IMR-90 (cell line): ENCODE results near the gene TMED6. TPM values are rescaled to one million over a fixed set of nuclear protein-coding genes. Genes with fewer than 3 reads are reported as not detected.
A peak's percentile ranks its signal among the peaks of the same experiment; 100 is the strongest.

Experiments
- ATAC-seq: fragments of 200-7000 bp; cut with Tn5 transposase; 2 replicates; pipeline ENCODE4 v1.9.1; 2020; ENCODE audit warnings: low read depth, mild to moderate bottlenecking, moderate library complexity
- BruUV-seq: library from RNA; stranded (reverse); fragments of 400-500 nt; replicated peaks from 2 replicates; lab custom pipeline; 2021; lab: Mats Ljungman, UMichigan
- CTCF ChIA-PET: fragments of 300-600 bp; formaldehyde crosslinking; extraction: SDS; loops from one replicate; lab custom pipeline; 2021; ENCODE audit warnings: antibody characterized with exemption; lab: Yijun Ruan, JAX
- POLR2A ChIA-PET: fragments of 300-600 bp; sonication (Branson Sonifier 250); formaldehyde crosslinking; loops from one replicate; lab custom pipeline; 2022; ENCODE audit warnings: antibody characterized with exemption; ENCODE audit not compliant: unreplicated experiment; lab: Charles Lee
- DNase-seq: peaks from one replicate; pipeline ENCODE4 v3.0.0; 2013
- H2AFZ ChIP-seq: replicated peaks from 2 replicates; pipeline ENCODE3; 2013; ENCODE audit warnings: low read length, mild to moderate bottlenecking; ENCODE audit not compliant: poor library complexity
- H2AK5ac ChIP-seq: 2 replicates; pipeline ENCODE4 v1.6.1; 2013; ENCODE audit warnings: low read depth, low read length, inconsistent platforms
- H2AK9ac ChIP-seq: replicated peaks from 2 replicates; pipeline ENCODE3; 2013; ENCODE audit warnings: mild to moderate bottlenecking, low read depth, low read length, moderate library complexity; ENCODE audit not compliant: poor library complexity
- H2BK120ac ChIP-seq: 2 replicates; pipeline ENCODE4 v1.6.1; 2013; ENCODE audit warnings: low read depth, low read length, inconsistent platforms
- H2BK15ac ChIP-seq: 3 replicates; pipeline ENCODE4 v1.6.1; 2013; ENCODE audit warnings: low read depth, low read length, inconsistent platforms
- H2BK20ac ChIP-seq: 2 replicates; pipeline ENCODE4 v1.6.1; 2013; ENCODE audit warnings: low read depth, mild to moderate bottlenecking, inconsistent platforms, low read length, moderate library complexity
- H2BK5ac ChIP-seq: 2 replicates; pipeline ENCODE4 v1.6.1; 2013; ENCODE audit warnings: mild to moderate bottlenecking, low read depth, low read length, inconsistent platforms; ENCODE audit not compliant: poor library complexity, severe bottlenecking
- H3K14ac ChIP-seq: replicated peaks from 2 replicates; pipeline ENCODE4 v1.6.1; 2013; ENCODE audit warnings: low read depth, low read length, inconsistent platforms
- H3K18ac ChIP-seq: 2 replicates; pipeline ENCODE4 v1.6.1; 2013; ENCODE audit warnings: low read depth, low read length, control low read depth
- H3K23ac ChIP-seq: 2 replicates; pipeline ENCODE4 v1.6.1; 2013; ENCODE audit warnings: low read depth, low read length, inconsistent platforms
- H3K27ac ChIP-seq: 2 replicates; pipeline ENCODE4 v1.5.1; 2013; ENCODE audit warnings: mild to moderate bottlenecking, control low read depth, low read length; ENCODE audit not compliant: insufficient read depth
- H3K27me3 ChIP-seq: 2 replicates; pipeline ENCODE4 v1.6.1; 2013; ENCODE audit warnings: low read length; ENCODE audit not compliant: control insufficient read depth, insufficient read depth
- H3K36me3 ChIP-seq: 2 replicates; pipeline ENCODE4 v1.6.1; 2013; ENCODE audit warnings: low read length, mixed read lengths; ENCODE audit not compliant: control insufficient read depth, insufficient read depth
- H3K4ac ChIP-seq: 2 replicates; pipeline ENCODE4 v1.6.1; 2013; ENCODE audit warnings: low read depth, low read length, inconsistent platforms
- H3K4me1 ChIP-seq: 2 replicates; pipeline ENCODE4 v1.6.1; 2013; ENCODE audit warnings: low read length, mixed read lengths; ENCODE audit not compliant: control insufficient read depth, insufficient read depth
- H3K4me2 ChIP-seq: 2 replicates; pipeline ENCODE4 v1.6.1; 2013; ENCODE audit warnings: low read depth, mild to moderate bottlenecking, control low read depth, low read length, moderate library complexity
- H3K4me3 ChIP-seq: 2 replicates; pipeline ENCODE4 v1.5.1; 2013; ENCODE audit warnings: low read depth, mild to moderate bottlenecking, control low read depth, low read length, moderate library complexity; ENCODE audit not compliant: insufficient read depth
- H3K56ac ChIP-seq: 2 replicates; pipeline ENCODE4 v1.6.1; 2013; ENCODE audit warnings: low read length, inconsistent platforms; ENCODE audit not compliant: insufficient read depth; ENCODE audit errors: extremely low read depth
- H3K79me1 ChIP-seq, 2 experiments: 2 replicates each; pipeline ENCODE4 v1.6.1; 2013; ENCODE audit warnings: low read length in 2 of 2, inconsistent platforms in 1 of 2, low read depth in 1 of 2
- H3K9ac ChIP-seq: 2 replicates; pipeline ENCODE4 v1.6.1; 2013; ENCODE audit warnings: low read depth, low read length, control low read depth
- H3K9me1 ChIP-seq: 2 replicates; pipeline ENCODE4 v1.6.1; 2013; ENCODE audit warnings: low read length, inconsistent platforms; ENCODE audit not compliant: insufficient read depth
- H3K9me3 ChIP-seq: 2 replicates; pipeline ENCODE4 v1.6.1; 2013; ENCODE audit warnings: low read length; ENCODE audit not compliant: control insufficient read depth, insufficient read depth
- H4K20me1 ChIP-seq: 2 replicates; pipeline ENCODE4 v1.6.1; 2013; ENCODE audit warnings: low read length, inconsistent platforms; ENCODE audit not compliant: insufficient read depth
- H4K5ac ChIP-seq: 2 replicates; pipeline ENCODE4 v1.6.1; 2013; ENCODE audit warnings: mild to moderate bottlenecking, low read depth, low read length, control low read depth
- H4K8ac ChIP-seq, 2 experiments: 2 replicates each; pipeline ENCODE4 v1.6.1; 2013; ENCODE audit warnings: low read depth in 2 of 2, low read length in 2 of 2, control low read depth in 1 of 2, inconsistent platforms in 1 of 2
- H4K91ac ChIP-seq: 2 replicates; pipeline ENCODE4 v1.6.1; 2013; ENCODE audit warnings: low read depth, low read length, inconsistent platforms; ENCODE audit not compliant: insufficient read depth
- BHLHE40 ChIP-seq: fragments of 150-350 bp; IDR thresholded peaks from 2 replicates; pipeline ENCODE4 v1.6.1; 2016; ENCODE audit warnings: mild to moderate bottlenecking, low read depth, low read length
- CEBPB ChIP-seq: IDR thresholded peaks from 2 replicates; pipeline ENCODE4 v1.6.1; 2012; ENCODE audit warnings: low read depth, low read length, improper control_type of control experiment
- CHD1 ChIP-seq: IDR thresholded peaks from 2 replicates; pipeline ENCODE4 v1.6.1; 2012; ENCODE audit warnings: low read depth, low read length, improper control_type of control experiment
- FOS ChIP-seq: fragments of 150-350 bp; IDR thresholded peaks from 2 replicates; pipeline ENCODE4 v1.6.1; 2016; ENCODE audit warnings: low read depth, low read length
- MAZ ChIP-seq: IDR thresholded peaks from 2 replicates; pipeline ENCODE4 v1.6.1; 2012; ENCODE audit warnings: low read depth, mild to moderate bottlenecking, low read length, improper control_type of control experiment, moderate library complexity, borderline replicate concordance
- MXI1 ChIP-seq: IDR thresholded peaks from 2 replicates; pipeline ENCODE4 v1.6.1; 2012; ENCODE audit warnings: low read depth, mild to moderate bottlenecking, low read length, moderate library complexity, borderline replicate concordance
- NFE2L2 ChIP-seq: fragments of 150-350 bp; IDR thresholded peaks from 2 replicates; pipeline ENCODE4 v1.6.1; 2016; ENCODE audit warnings: low read depth, mild to moderate bottlenecking, low read length
- POLR2A ChIP-seq: IDR thresholded peaks from 2 replicates; pipeline ENCODE4 v1.6.1; 2012; ENCODE audit warnings: mild to moderate bottlenecking, low read depth, low read length
- RAD21 ChIP-seq: IDR thresholded peaks from 2 replicates; pipeline ENCODE4 v1.6.1; 2012; ENCODE audit warnings: low read length, improper control_type of control experiment
- RCOR1 ChIP-seq: IDR thresholded peaks from 2 replicates; pipeline ENCODE4 v1.6.1; 2012; ENCODE audit warnings: mild to moderate bottlenecking, low read length, improper control_type of control experiment; ENCODE audit not compliant: insufficient replicate concordance
- RFX5 ChIP-seq: IDR thresholded peaks from 2 replicates; pipeline ENCODE4 v1.8.0; 2012; ENCODE audit warnings: low read depth, mild to moderate bottlenecking, low read length, moderate library complexity
- SMC3 ChIP-seq: fragments of 150-350 bp; IDR thresholded peaks from 2 replicates; pipeline ENCODE4 v1.6.1; 2016; ENCODE audit warnings: low read depth, mild to moderate bottlenecking, antibody characterized with exemption, low read length, moderate library complexity
- WGBS, 2 experiments: methylation state at CpG; one replicate each; pipeline versions ENCODE4 v1.1.5 to v1.1.7; 2013; ENCODE audit warnings: missing lambda C conversion rate in 2 of 2; ENCODE audit not compliant: insufficient read length in 1 of 2; ENCODE audit errors: extremely low coverage in 2 of 2; 5-methylcytosine and 5-hydroxymethylcytosine counted together
- dilution Hi-C: fragments of 300-500 bp; cut with HindIII; formaldehyde crosslinking; loops from one replicate; pipeline ENCODE4 v1.14.3; 2018; ENCODE audit warnings: low sequenced_read_pairs; ENCODE audit not compliant: unreplicated experiment
- in situ Hi-C: fragments of 300-500 bp; cut with MboI; formaldehyde crosslinking; loops from 3 replicates; pipeline ENCODE4 v1.14.3; 2019; ENCODE audit warnings: low sequenced_read_pairs, inconsistent platforms, mixed read lengths
- intact Hi-C: fragments of 100-400 bp; cut with micrococcal nuclease; formaldehyde crosslinking; loops from 2 replicates; pipeline ENCODE4 v1.10.0; 2022
- polyA plus RNA-seq, 3 experiments: library from polyadenylated mRNA; depleted of rRNA; stranded (reverse); fragments of >200 nt; gene quantifications; 2 replicates each; pipeline ENCODE4 v1.2.3, GENCODE V29; 2012; ENCODE audit warnings: low replicate concordance in 1 of 3
- total RNA-seq: library from RNA; depleted of rRNA; stranded (reverse); fragments of >200 nt; gene quantifications from 2 replicates; pipeline ENCODE4 v1.2.3, GENCODE V29; 2012
- TF ChIP-seq, protein P1 (sequence below): conservative IDR thresholded peaks from 2 replicates; pipeline ENCODE4 v1.5.1; 2012; ENCODE audit warnings: mild to moderate bottlenecking, low read depth, low read length, improper control_type of control experiment
- TF ChIP-seq, protein P2 (sequence below): fragments of 150-350 bp; IDR thresholded peaks from 2 replicates; pipeline ENCODE4 v1.6.1; 2016; ENCODE audit warnings: low read depth, mild to moderate bottlenecking, low read length, moderate library complexity, borderline replicate concordance
- TF ChIP-seq, protein P3 (sequence below): fragments of 150-350 bp; IDR thresholded peaks from 2 replicates; pipeline ENCODE4 v1.6.1; 2017; ENCODE audit warnings: mild to moderate bottlenecking, antibody characterized with exemption, low read length, low read depth

Gene TMED6
- total and polyA plus RNA-seq, 2 of the 4 experiments (the other 2 are of a cell fraction), result 0.10 TPM; not detected in 1

DNA sequence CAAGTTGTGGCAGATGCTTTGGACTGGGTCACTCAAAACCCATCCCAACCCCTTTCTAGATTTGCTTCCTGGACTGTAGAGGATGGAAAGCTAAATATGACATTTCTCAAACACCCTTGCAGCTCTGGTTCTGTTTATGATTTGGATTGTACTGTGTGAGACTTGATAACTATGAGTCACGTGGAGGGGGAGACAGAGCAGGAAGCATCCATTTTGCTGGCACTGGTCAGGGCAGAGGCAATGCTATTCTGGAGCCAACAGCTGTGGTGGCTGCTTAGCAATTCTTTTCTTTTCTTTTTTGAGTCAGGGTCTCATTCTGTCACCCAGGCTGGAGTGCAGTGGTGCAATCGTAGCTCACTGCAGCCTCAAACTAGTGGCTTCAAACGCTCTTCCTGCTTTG, 47.8 kb upstream of the TMED6 start:
- Histone ChIP-seq H2BK120ac (peak overlapping the region; percentile 60; the same call in 1 of the 2 replicates), H4K5ac (no peak overlapping the region; the same call in 1 of the 2 replicates), H3K36me3 (no peaks in the 10 kb centered on the region), H3K79me1 (peaks cover 0 to 14% of the 10 kb centered on the region in 2 experiments; a peak in 1 of 4 replicates), H3K27ac (0 out of 2 replicates have a peak overlapping the region, but pooled peaks have one; percentile 12), H4K8ac (peak overlapping the region in 1 of 2 experiments; percentile 53; a peak in 2 of 4 replicates), H2AK5ac (peak overlapping the region; percentile 79; the same call in 1 of the 2 replicates), H2BK20ac (peak overlapping the region; percentile 41), H3K9me1 (peaks cover 7% of the 10 kb centered on the region; the same call in 1 of the 2 replicates), H3K23ac (0 out of 2 replicates have a peak overlapping the region, but pooled peaks have one; percentile 6), H3K14ac (peak overlapping the region; percentile 18), H4K91ac (no peak overlapping the region), H3K4me2 (no peak overlapping the region), H3K4me1 (peaks cover 15% of the 10 kb centered on the region), H3K27me3 (no peaks in the 10 kb centered on the region; the same call in 1 of the 2 replicates), H2AK9ac (no peak overlapping the region), H3K18ac (no peak overlapping the region), H4K20me1 (peaks cover 5% of the 10 kb centered on the region; the same call in 1 of the 2 replicates), H2AFZ (peak overlapping the region; percentile 67), H3K4me3 (no peak overlapping the region), H2BK15ac (no peak overlapping the region; the same call in 2 of the 3 replicates), H3K9ac (no peak overlapping the region), H3K9me3 (no peaks in the 10 kb centered on the region), H2BK5ac (no peak overlapping the region), H3K4ac (peak overlapping the region; percentile 66), H3K56ac (no peak overlapping the region)
- dilution Hi-C loops (no loop called here), in situ Hi-C loops (loop anchor here (5.0 to 10.0 kb wide), 2 partner anchors 285 to 353 kb away; partner anchors contain the start of gene NOB1), intact Hi-C loops (loop anchor here (2.0 to 5.0 kb wide), 3 partner anchors 25 to 293 kb away; partner anchors contain the start of gene CYB5B)
- no TSS peak for BruUV-seq
- DNase-seq (peak; percentile 74), ATAC-seq (peak; percentile 56)
- ChIA-PET POLR2A (no interaction called here), CTCF (interaction anchor here (1.2 kb wide), 1 partner anchor 43 kb away, joined by 4 read pairs; no protein-coding TSS in a partner anchor)
- WGBS, 2 experiments, result 0% methylated on average over 1 of the region's 3 CpGs; no CpG with 5 or more reads in 1 of the 2 experiments
- TF ChIP-seq MXI1 (no peak), SMC3 (no peak), BHLHE40 (peak; percentile 70), CHD1 (no peak), CEBPB (no peak), RAD21 (no peak), RFX5 (no peak), POLR2A (no peak), NFE2L2 (no peak), FOS (peak; percentile 40; the same call in 1 of the 2 replicates), RCOR1 (no peak), MAZ (no peak)
- TF ChIP-seq, protein P1, sequence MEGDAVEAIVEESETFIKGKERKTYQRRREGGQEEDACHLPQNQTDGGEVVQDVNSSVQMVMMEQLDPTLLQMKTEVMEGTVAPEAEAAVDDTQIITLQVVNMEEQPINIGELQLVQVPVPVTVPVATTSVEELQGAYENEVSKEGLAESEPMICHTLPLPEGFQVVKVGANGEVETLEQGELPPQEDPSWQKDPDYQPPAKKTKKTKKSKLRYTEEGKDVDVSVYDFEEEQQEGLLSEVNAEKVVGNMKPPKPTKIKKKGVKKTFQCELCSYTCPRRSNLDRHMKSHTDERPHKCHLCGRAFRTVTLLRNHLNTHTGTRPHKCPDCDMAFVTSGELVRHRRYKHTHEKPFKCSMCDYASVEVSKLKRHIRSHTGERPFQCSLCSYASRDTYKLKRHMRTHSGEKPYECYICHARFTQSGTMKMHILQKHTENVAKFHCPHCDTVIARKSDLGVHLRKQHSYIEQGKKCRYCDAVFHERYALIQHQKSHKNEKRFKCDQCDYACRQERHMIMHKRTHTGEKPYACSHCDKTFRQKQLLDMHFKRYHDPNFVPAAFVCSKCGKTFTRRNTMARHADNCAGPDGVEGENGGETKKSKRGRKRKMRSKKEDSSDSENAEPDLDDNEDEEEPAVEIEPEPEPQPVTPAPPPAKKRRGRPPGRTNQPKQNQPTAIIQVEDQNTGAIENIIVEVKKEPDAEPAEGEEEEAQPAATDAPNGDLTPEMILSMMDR, result no peak
- TF ChIP-seq, protein P2, sequence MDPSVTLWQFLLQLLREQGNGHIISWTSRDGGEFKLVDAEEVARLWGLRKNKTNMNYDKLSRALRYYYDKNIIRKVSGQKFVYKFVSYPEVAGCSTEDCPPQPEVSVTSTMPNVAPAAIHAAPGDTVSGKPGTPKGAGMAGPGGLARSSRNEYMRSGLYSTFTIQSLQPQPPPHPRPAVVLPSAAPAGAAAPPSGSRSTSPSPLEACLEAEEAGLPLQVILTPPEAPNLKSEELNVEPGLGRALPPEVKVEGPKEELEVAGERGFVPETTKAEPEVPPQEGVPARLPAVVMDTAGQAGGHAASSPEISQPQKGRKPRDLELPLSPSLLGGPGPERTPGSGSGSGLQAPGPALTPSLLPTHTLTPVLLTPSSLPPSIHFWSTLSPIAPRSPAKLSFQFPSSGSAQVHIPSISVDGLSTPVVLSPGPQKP, result no peak
- TF ChIP-seq, protein P3, sequence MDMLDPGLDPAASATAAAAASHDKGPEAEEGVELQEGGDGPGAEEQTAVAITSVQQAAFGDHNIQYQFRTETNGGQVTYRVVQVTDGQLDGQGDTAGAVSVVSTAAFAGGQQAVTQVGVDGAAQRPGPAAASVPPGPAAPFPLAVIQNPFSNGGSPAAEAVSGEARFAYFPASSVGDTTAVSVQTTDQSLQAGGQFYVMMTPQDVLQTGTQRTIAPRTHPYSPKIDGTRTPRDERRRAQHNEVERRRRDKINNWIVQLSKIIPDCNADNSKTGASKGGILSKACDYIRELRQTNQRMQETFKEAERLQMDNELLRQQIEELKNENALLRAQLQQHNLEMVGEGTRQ, result peak; percentile 89
